Measurements from ENCODE around the gene RHOU.

The RHOU gene

GRCh38 chr1:228778961-228779360 is 43.7 kb downstream of the RHOU start:
- Mint-ChIP-seq H3K27me3 (ENCODE audit: low read depth) (peaks cover 6% of the 10 kb centered on the region), H3K9me3 (no peaks in the 10 kb centered on the region), H3K4me1 (ENCODE audit: low read depth) (no peaks in the 10 kb centered on the region), H3K27ac (no peak overlapping the region), H3K4me3 (no peak overlapping the region), H3K36me3 (ENCODE audit: low read depth) (no peaks in the 10 kb centered on the region)

- Mint-ChIP-seq H3K36me3 (ENCODE audit: low read depth) (no peaks in the 10 kb centered on the region), H3K9me3 (no peaks in the 10 kb centered on the region), H3K4me1 (ENCODE audit: low read depth) (no peaks in the 10 kb centered on the region), H3K27ac (no peak overlapping the region), H3K4me3 (no peak overlapping the region), H3K27me3 (ENCODE audit: low read depth) (peaks cover 6% of the 10 kb centered on the region)
Observed at GRCh38 chr1:228781161-228781808, 46.0 kb downstream of the RHOU start.

- Mint-ChIP-seq H3K4me1 (ENCODE audit: low read depth) (no peaks in the 10 kb centered on the region), H3K36me3 (ENCODE audit: low read depth) (no peaks in the 10 kb centered on the region)
Observed at GRCh38 chr1:228781809-228782661, 46.8 kb downstream of the RHOU start.

GRCh38 chr1:228782662-228783417 is 47.6 kb downstream of the RHOU start:
- Mint-ChIP-seq H3K36me3 (ENCODE audit: low read depth) (no peaks in the 10 kb centered on the region), H3K9me3 (no peaks in the 10 kb centered on the region), H3K4me3 (no peak overlapping the region), H3K27me3 (ENCODE audit: low read depth) (peaks cover 3% of the 10 kb centered on the region), H3K4me1 (ENCODE audit: low read depth) (peaks cover 2% of the 10 kb centered on the region), H3K27ac (no peak overlapping the region)

More at GRCh38 chr1:228781809-228782661, 46.8 kb downstream of the RHOU start:
- Mint-ChIP-seq H3K9me3 (no peaks in the 10 kb centered on the region), H3K27me3 (ENCODE audit: low read depth) (peaks cover 6% of the 10 kb centered on the region), H3K27ac (no peak overlapping the region), H3K4me3 (no peak overlapping the region)

GRCh38 chr1:228783418-228784040 is 48.2 kb downstream of the RHOU start:
- H3K36me3 Mint-ChIP-seq (ENCODE audit: low read depth): peaks cover 5% of the 10 kb centered on the region
- H3K27ac Mint-ChIP-seq: no peak overlapping the region
- H3K9me3 Mint-ChIP-seq: no peaks in the 10 kb centered on the region
- no peak overlapping the region for H3K4me3 Mint-ChIP-seq
- H3K27me3 Mint-ChIP-seq (ENCODE audit: low read depth): peaks cover 7% of the 10 kb centered on the region
- peaks cover 5% of the 10 kb centered on the region for H3K4me1 Mint-ChIP-seq (ENCODE audit: low read depth)

- Mint-ChIP-seq H3K36me3 (ENCODE audit: low read depth) (peaks cover 5% of the 10 kb centered on the region), H3K4me1 (ENCODE audit: low read depth) (peaks cover 5% of the 10 kb centered on the region), H3K27me3 (ENCODE audit: low read depth) (peaks cover 7% of the 10 kb centered on the region), H3K27ac (no peak overlapping the region), H3K9me3 (no peaks in the 10 kb centered on the region), H3K4me3 (no peak overlapping the region)
Observed at GRCh38 chr1:228784181-228784580, 48.9 kb downstream of the RHOU start.

- H3K4me3 Mint-ChIP-seq: no peak overlapping the region
- no peak overlapping the region for H3K27ac Mint-ChIP-seq
- H3K9me3 Mint-ChIP-seq: no peaks in the 10 kb centered on the region
- H3K27me3 Mint-ChIP-seq (ENCODE audit: low read depth): peaks cover 4% of the 10 kb centered on the region
- H3K36me3 Mint-ChIP-seq (ENCODE audit: low read depth): peaks cover 6% of the 10 kb centered on the region
- peaks cover 8% of the 10 kb centered on the region for H3K4me1 Mint-ChIP-seq (ENCODE audit: low read depth)
Observed at GRCh38 chr1:228785366-228786330, 50.4 kb downstream of the RHOU start.

- Mint-ChIP-seq H3K27me3 (ENCODE audit: low read depth) (peaks cover 4% of the 10 kb centered on the region), H3K4me3 (no peak overlapping the region), H3K27ac (no peak overlapping the region), H3K4me1 (ENCODE audit: low read depth) (peaks cover 13% of the 10 kb centered on the region), H3K9me3 (no peaks in the 10 kb centered on the region), H3K36me3 (ENCODE audit: low read depth) (peaks cover 11% of the 10 kb centered on the region)
Observed at GRCh38 chr1:228786361-228787129, 51.3 kb downstream of the RHOU start.

GRCh38 chr1:228791791-228792190 is 56.5 kb downstream of the RHOU start:
- H3K4me3 Mint-ChIP-seq: no peak overlapping the region
- peaks cover 19% of the 10 kb centered on the region for H3K4me1 Mint-ChIP-seq (ENCODE audit: low read depth)
- H3K27me3 Mint-ChIP-seq (ENCODE audit: low read depth): peaks cover 4% of the 10 kb centered on the region
- H3K27ac Mint-ChIP-seq: no peak overlapping the region
- no peaks in the 10 kb centered on the region for H3K9me3 Mint-ChIP-seq
- peaks cover 11% of the 10 kb centered on the region for H3K36me3 Mint-ChIP-seq (ENCODE audit: low read depth)

- peaks cover 4% of the 10 kb centered on the region for H3K27me3 Mint-ChIP-seq (ENCODE audit: low read depth)
- H3K4me1 Mint-ChIP-seq (ENCODE audit: low read depth): peaks cover 22% of the 10 kb centered on the region
- H3K4me3 Mint-ChIP-seq: no peak overlapping the region
- no peak overlapping the region for H3K27ac Mint-ChIP-seq
- H3K36me3 Mint-ChIP-seq (ENCODE audit: low read depth): peaks cover 14% of the 10 kb centered on the region
- H3K9me3 Mint-ChIP-seq: peaks cover 2% of the 10 kb centered on the region
Observed at GRCh38 chr1:228792601-228793000, 57.3 kb downstream of the RHOU start.

GRCh38 chr1:228793032-228793431 is 57.8 kb downstream of the RHOU start:
- Mint-ChIP-seq H3K36me3 (ENCODE audit: low read depth) (peaks cover 14% of the 10 kb centered on the region), H3K4me1 (ENCODE audit: low read depth) (peaks cover 24% of the 10 kb centered on the region), H3K9me3 (peaks cover 5% of the 10 kb centered on the region), H3K27ac (no peak overlapping the region), H3K27me3 (ENCODE audit: low read depth) (peaks cover 2% of the 10 kb centered on the region), H3K4me3 (no peak overlapping the region)

GRCh38 chr1:228794173-228794572 is 58.9 kb downstream of the RHOU start:
- Mint-ChIP-seq H3K4me1 (ENCODE audit: low read depth) (peaks cover 26% of the 10 kb centered on the region), H3K27ac (no peak overlapping the region), H3K27me3 (ENCODE audit: low read depth) (no peaks in the 10 kb centered on the region), H3K4me3 (no peak overlapping the region), H3K9me3 (peaks cover 5% of the 10 kb centered on the region), H3K36me3 (ENCODE audit: low read depth) (peaks cover 13% of the 10 kb centered on the region)

- Mint-ChIP-seq H3K36me3 (ENCODE audit: low read depth) (peaks cover 15% of the 10 kb centered on the region), H3K27ac (no peak overlapping the region), H3K4me3 (no peak overlapping the region), H3K27me3 (ENCODE audit: low read depth) (no peaks in the 10 kb centered on the region), H3K9me3 (peaks cover 6% of the 10 kb centered on the region), H3K4me1 (ENCODE audit: low read depth) (peaks cover 31% of the 10 kb centered on the region)
Observed at GRCh38 chr1:228794810-228795209, 59.5 kb downstream of the RHOU start.

All from T-helper 1 cell treated with Interleukin-12 subunit alpha and Interleukin-12 subunit beta and Interleukin-4 antibody, amounts not matched to agents 30 μg/mL and 1 μg/mL, for 36 hours (primary cell).